ENCODE data around the gene ALG3.

Gene ALG3

GRCh38 chr3:184209146-184209923, 39.4 kb downstream of the ALG3 start:
- no peaks in the 10 kb centered on the region for H3K9me3 ChIP-seq (ENCODE audit: control insufficient read depth, low read depth, low read length)
- H3K4me1 ChIP-seq (ENCODE audit: control insufficient read depth, low read depth, low read length), result no peaks in the 10 kb centered on the region
- no peak overlapping the region for H3K27ac ChIP-seq (ENCODE audit: low read length)
- H3K36me3 ChIP-seq (ENCODE audit: control insufficient read depth, low read depth, low read length), result no peaks in the 10 kb centered on the region
- H3K4me3 ChIP-seq (ENCODE audit: low read length), result no peak overlapping the region
- H3K9ac ChIP-seq (ENCODE audit: low read length), result no peak overlapping the region
- H3K27me3 ChIP-seq (ENCODE audit: control insufficient read depth, insufficient read depth, low read length), result no peaks in the 10 kb centered on the region

GRCh38 chr3:184203526-184203925, 45.2 kb downstream of the ALG3 start:
- Histone ChIP-seq H3K27me3 (ENCODE audit: control insufficient read depth, insufficient read depth, low read length) (no peaks in the 10 kb centered on the region), H3K27ac (ENCODE audit: low read length) (no peak overlapping the region), H3K4me3 (ENCODE audit: low read length) (no peak overlapping the region), H3K9me3 (ENCODE audit: control insufficient read depth, low read depth, low read length) (no peaks in the 10 kb centered on the region), H3K4me1 (ENCODE audit: control insufficient read depth, low read depth, low read length) (no peaks in the 10 kb centered on the region), H3K9ac (ENCODE audit: low read length) (no peak overlapping the region), H3K36me3 (ENCODE audit: control insufficient read depth, low read depth, low read length) (no peaks in the 10 kb centered on the region)

DNA sequence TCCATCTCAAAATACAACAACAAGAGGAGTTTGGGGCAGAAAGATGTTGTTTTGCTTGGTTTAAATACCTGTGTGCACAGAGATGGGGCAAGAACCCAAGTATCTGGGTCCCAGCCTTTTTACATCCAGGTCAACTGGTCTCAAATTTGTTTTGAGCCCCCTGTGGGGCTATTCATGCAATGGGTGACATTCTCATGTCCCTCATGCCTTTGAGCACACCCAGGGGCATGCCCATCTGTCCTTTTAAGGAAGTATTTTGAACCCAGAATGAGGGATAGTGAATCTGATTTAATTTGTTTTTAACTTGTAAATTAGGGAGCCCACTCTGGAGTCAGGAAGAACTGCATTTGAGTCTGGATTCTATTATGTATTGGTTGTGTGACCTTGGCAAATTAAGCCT, 47.9 kb downstream of the ALG3 start:
- Histone ChIP-seq H3K36me3 (ENCODE audit: control insufficient read depth, low read depth, low read length) (no peaks in the 10 kb centered on the region), H3K4me3 (ENCODE audit: low read length) (no peak overlapping the region), H3K4me1 (ENCODE audit: control insufficient read depth, low read depth, low read length) (no peaks in the 10 kb centered on the region), H3K27ac (ENCODE audit: low read length) (no peak overlapping the region), H3K9me3 (ENCODE audit: control insufficient read depth, low read depth, low read length) (no peaks in the 10 kb centered on the region), H3K27me3 (ENCODE audit: control insufficient read depth, insufficient read depth, low read length) (no peaks in the 10 kb centered on the region), H3K9ac (ENCODE audit: low read length) (no peak overlapping the region)

- Histone ChIP-seq H3K27me3 (ENCODE audit: control insufficient read depth, insufficient read depth, low read length) (no peaks in the 10 kb centered on the region), H3K36me3 (ENCODE audit: control insufficient read depth, low read depth, low read length) (peaks cover 16% of the 10 kb centered on the region), H3K4me1 (ENCODE audit: control insufficient read depth, low read depth, low read length) (no peaks in the 10 kb centered on the region), H3K27ac (ENCODE audit: low read length) (no peak overlapping the region), H3K4me3 (ENCODE audit: low read length) (no peak overlapping the region), H3K9ac (ENCODE audit: low read length) (no peak overlapping the region), H3K9me3 (ENCODE audit: control insufficient read depth, low read depth, low read length) (no peaks in the 10 kb centered on the region)
Measured at GRCh38 chr3:184198509-184198908, 50.3 kb downstream of the ALG3 start.

DNA sequence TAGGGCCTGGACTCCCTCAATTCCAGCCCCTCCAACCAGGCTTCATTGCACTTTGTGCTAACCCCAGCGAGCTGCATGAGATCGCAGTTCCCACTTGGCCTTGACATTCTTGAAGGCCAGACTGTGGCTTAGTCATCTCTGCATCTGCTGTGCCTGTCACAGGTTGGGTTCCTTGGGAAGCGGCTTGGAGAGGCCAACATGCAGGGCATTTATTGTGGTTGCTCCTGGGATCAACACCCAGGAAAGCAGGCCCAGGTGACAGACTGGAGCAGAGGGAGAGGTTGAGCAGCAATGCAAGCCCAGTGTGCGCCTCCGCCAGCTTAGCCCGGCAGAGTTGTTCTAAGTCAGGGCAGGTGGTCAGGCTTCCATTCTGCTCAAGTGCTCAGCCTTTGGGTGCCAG, 52.2 kb downstream of the ALG3 start:
- Histone ChIP-seq H3K27me3 (ENCODE audit: control insufficient read depth, insufficient read depth, low read length) (no peaks in the 10 kb centered on the region), H3K9ac (ENCODE audit: low read length) (no peak overlapping the region), H3K9me3 (ENCODE audit: control insufficient read depth, low read depth, low read length) (no peaks in the 10 kb centered on the region), H3K4me1 (ENCODE audit: control insufficient read depth, low read depth, low read length) (no peaks in the 10 kb centered on the region), H3K27ac (ENCODE audit: low read length) (no peak overlapping the region), H3K36me3 (ENCODE audit: control insufficient read depth, low read depth, low read length) (peaks cover 33% of the 10 kb centered on the region), H3K4me3 (ENCODE audit: low read length) (no peak overlapping the region)

GRCh38 chr3:184193991-184194539, 54.7 kb downstream of the ALG3 start:
- Histone ChIP-seq H3K27me3 (ENCODE audit: control insufficient read depth, insufficient read depth, low read length) (no peaks in the 10 kb centered on the region), H3K4me3 (ENCODE audit: low read length) (no peak overlapping the region), H3K9ac (ENCODE audit: low read length) (no peak overlapping the region), H3K4me1 (ENCODE audit: control insufficient read depth, low read depth, low read length) (no peaks in the 10 kb centered on the region), H3K9me3 (ENCODE audit: control insufficient read depth, low read depth, low read length) (no peaks in the 10 kb centered on the region), H3K36me3 (ENCODE audit: control insufficient read depth, low read depth, low read length) (peaks cover 58% of the 10 kb centered on the region), H3K27ac (ENCODE audit: low read length) (no peak overlapping the region)

- no peaks in the 10 kb centered on the region for H3K27me3 ChIP-seq (ENCODE audit: control insufficient read depth, insufficient read depth, low read length)
- no peaks in the 10 kb centered on the region for H3K9me3 ChIP-seq (ENCODE audit: control insufficient read depth, low read depth, low read length)
- no peak overlapping the region for H3K4me3 ChIP-seq (ENCODE audit: low read length)
- H3K36me3 ChIP-seq (ENCODE audit: control insufficient read depth, low read depth, low read length), result peaks cover 70% of the 10 kb centered on the region
- H3K4me1 ChIP-seq (ENCODE audit: control insufficient read depth, low read depth, low read length), result no peaks in the 10 kb centered on the region
- H3K27ac ChIP-seq (ENCODE audit: low read length), result no peak overlapping the region
- no peak overlapping the region for H3K9ac ChIP-seq (ENCODE audit: low read length)
Measured at GRCh38 chr3:184192889-184193288, 55.9 kb downstream of the ALG3 start.

Measured in iPS-18a (cell line).